LNCAP (cell line): ENCODE results near the gene RFLNA.

Experiments
- CTCF ChIP-seq: fragments of 450-650 bp; IDR thresholded peaks from 2 replicates; pipeline ENCODE4 v1.5.1; 2017; ENCODE audit warnings: mild to moderate bottlenecking

Gene RFLNA

GRCh38 chr12:124337622-124338021, 42.7 kb downstream of the RFLNA start:
- no peak for TF ChIP-seq CTCF

- TF ChIP-seq CTCF = no peak
Observed at GRCh38 chr12:124338448-124338847, 43.6 kb downstream of the RFLNA start.

GRCh38 chr12:124338876-124339603, 44.1 kb downstream of the RFLNA start:
- no peak for TF ChIP-seq CTCF

GRCh38 chr12:124340080-124340900, 45.4 kb downstream of the RFLNA start:
- TF ChIP-seq CTCF = no peak

GRCh38 chr12:124341645-124342069, 46.8 kb downstream of the RFLNA start:
- no peak for TF ChIP-seq CTCF

- TF ChIP-seq CTCF = no peak
Observed at GRCh38 chr12:124344022-124344421, 49.1 kb downstream of the RFLNA start.

GRCh38 chr12:124344526-124344925, 49.6 kb downstream of the RFLNA start:
- no peak for TF ChIP-seq CTCF
